Upper lobe of left lung (tissue), 6 donors: ENCODE results near the gene NEURL1. TPM values are rescaled to one million over a fixed set of nuclear protein-coding genes. Genes with fewer than 3 reads are reported as not detected.

Source experiments
- ATAC-seq, 2 donors: fragments of 200-7000 bp; cut with Tn5 transposase; one replicate each; pipeline ENCODE4 v1.9.1; 2022; ENCODE audit warnings: mild to moderate bottlenecking in 2 of 2, moderate library complexity in 2 of 2; ENCODE audit not compliant: low FRiP score in 2 of 2
- DNase-seq, 2 donors: peaks; one replicate each; pipeline ENCODE4 v3.0.0-alpha.2; 2019 to 2020
- H3K27ac ChIP-seq, 4 donors: fragments of 200-600 bp; sonication (generic); one replicate each; pipeline ENCODE4 v1.5.1; 2016 to 2019
- H3K27me3 ChIP-seq, 4 donors: fragments of 200-600 bp; sonication (generic); one replicate each; pipeline ENCODE4 v1.5.1; 2017 to 2019
- H3K36me3 ChIP-seq, 4 donors: fragments of 200-600 bp; sonication (generic); one replicate each; pipeline ENCODE4 v1.5.1; 2016 to 2019
- H3K4me1 ChIP-seq, 4 donors: fragments of 200-600 bp; sonication (generic); one replicate each; pipeline ENCODE4 v1.5.1; 2018 to 2019
- H3K4me3 ChIP-seq, 4 donors: fragments of 200-600 bp; sonication (generic); one replicate each; pipeline ENCODE4 v1.5.1; 2017 to 2019; ENCODE audit warnings: mild to moderate bottlenecking in 2 of 4, moderate library complexity in 1 of 4
- H3K9me3 ChIP-seq, 4 donors: fragments of 200-600 bp; sonication (generic); one replicate each; pipeline ENCODE4 v1.5.1; 2018 to 2019
- EP300 ChIP-seq, 4 donors: sonication (generic); formaldehyde crosslinking; IDR thresholded peaks; one replicate each; pipeline ENCODE4 v1.5.1; 2017; ENCODE audit warnings: antibody characterized with exemption in 4 of 4, control low read depth in 2 of 4
- POLR2A ChIP-seq, 4 donors: fragments of 450-650 bp; IDR thresholded peaks; one replicate each; pipeline ENCODE4 v1.5.1; 2016 to 2017; ENCODE audit warnings: antibody characterized with exemption in 4 of 4, mild to moderate bottlenecking in 2 of 4
- POLR2AphosphoS5 ChIP-seq, 2 donors: sonication (generic); formaldehyde crosslinking; IDR thresholded peaks; one replicate each; pipeline ENCODE4 v1.5.1; 2017; ENCODE audit warnings: antibody characterized with exemption in 2 of 2
- WGBS, 2 donors: methylation state at CpG; one replicate each; pipeline ENCODE4 v1.1.5; 2017 to 2018; 5-methylcytosine and 5-hydroxymethylcytosine counted together
- total RNA-seq, 6 donors: library from RNA; depleted of rRNA in 4 of 6; stranded (reverse); fragments of >200 nt in 4 of 6; gene quantifications; one replicate each; pipeline versions ENCODE4 v1.1.0 to v1.2.1, GENCODE V29; 2016 to 2021
- TF ChIP-seq, protein P1 (sequence below), 6 experiments: fragments of 450-650 bp in 4 of 6; fragments of 200-600 bp in 2 of 6; sonication (generic) in 2 of 6; IDR thresholded peaks; one replicate each; pipeline ENCODE4 v1.5.1; 2016 to 2019; ENCODE audit warnings: antibody characterized with exemption in 6 of 6
- donor health status: DM: no; HTN: no; CAD: no; lungs with moderate emphysema.
- donor health status: DM: no; HTN: yes; CAD: no; lungs with severe emphysema.

Gene NEURL1
- total RNA-seq, 6 donors from 2014 or later: 0.22 to 1.1 (median 0.80) TPM; not detected in 1

GRCh38 chr10:103574097-103575061 is 80.9 kb downstream of the NEURL1 start:
- 87 to 88% methylated on average over 16 of the region's 16 CpGs for WGBS, 2 donors
- Histone ChIP-seq H3K27ac (no peak overlapping the region), H3K36me3 (no peaks in the 10 kb centered on the region), H3K4me1 (no peaks in the 10 kb centered on the region), H3K4me3 (no peak overlapping the region), H3K27me3 (no peaks in the 10 kb centered on the region), H3K9me3 (no peaks in the 10 kb centered on the region)
- no peak for DNase-seq
- ATAC-seq: no peak
- TF ChIP-seq POLR2A (IDR thresholded peaks at IDR 0.05) (no peak), EP300 (IDR thresholded peaks at IDR 0.05) (no peak)
- TF ChIP-seq, protein P1, sequence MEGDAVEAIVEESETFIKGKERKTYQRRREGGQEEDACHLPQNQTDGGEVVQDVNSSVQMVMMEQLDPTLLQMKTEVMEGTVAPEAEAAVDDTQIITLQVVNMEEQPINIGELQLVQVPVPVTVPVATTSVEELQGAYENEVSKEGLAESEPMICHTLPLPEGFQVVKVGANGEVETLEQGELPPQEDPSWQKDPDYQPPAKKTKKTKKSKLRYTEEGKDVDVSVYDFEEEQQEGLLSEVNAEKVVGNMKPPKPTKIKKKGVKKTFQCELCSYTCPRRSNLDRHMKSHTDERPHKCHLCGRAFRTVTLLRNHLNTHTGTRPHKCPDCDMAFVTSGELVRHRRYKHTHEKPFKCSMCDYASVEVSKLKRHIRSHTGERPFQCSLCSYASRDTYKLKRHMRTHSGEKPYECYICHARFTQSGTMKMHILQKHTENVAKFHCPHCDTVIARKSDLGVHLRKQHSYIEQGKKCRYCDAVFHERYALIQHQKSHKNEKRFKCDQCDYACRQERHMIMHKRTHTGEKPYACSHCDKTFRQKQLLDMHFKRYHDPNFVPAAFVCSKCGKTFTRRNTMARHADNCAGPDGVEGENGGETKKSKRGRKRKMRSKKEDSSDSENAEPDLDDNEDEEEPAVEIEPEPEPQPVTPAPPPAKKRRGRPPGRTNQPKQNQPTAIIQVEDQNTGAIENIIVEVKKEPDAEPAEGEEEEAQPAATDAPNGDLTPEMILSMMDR (IDR thresholded peaks at IDR 0.05): no peak

- TF ChIP-seq EP300 (IDR thresholded peaks at IDR 0.05): no peak
- H3K9me3 ChIP-seq: no peaks in the 10 kb centered on the region
- H3K27ac ChIP-seq: no peak overlapping the region
- no peaks in the 10 kb centered on the region for H3K4me1 ChIP-seq
- H3K27me3 ChIP-seq: no peaks in the 10 kb centered on the region
- H3K36me3 ChIP-seq: no peaks in the 10 kb centered on the region
- 63 to 74% methylated on average over 5 to 6 of the region's 6 CpGs for WGBS, 2 donors
- ATAC-seq (no peak), DNase-seq (no peak)
- H3K4me3 ChIP-seq: no peak overlapping the region
Measured at GRCh38 chr10:103575416-103576075, 82.0 kb downstream of the NEURL1 start.

- no peak for ATAC-seq
- no peak for DNase-seq
- Histone ChIP-seq H3K4me1 (no peaks in the 10 kb centered on the region), H3K9me3 (no peaks in the 10 kb centered on the region), H3K27me3 (no peaks in the 10 kb centered on the region), H3K4me3 (no peak overlapping the region), H3K36me3 (no peaks in the 10 kb centered on the region), H3K27ac (no peak overlapping the region)
- 95 to 100% methylated on average over 1 of the region's 1 CpG for WGBS, 2 donors
- TF ChIP-seq EP300 (IDR thresholded peaks at IDR 0.05) (no peak), POLR2AphosphoS5 (IDR thresholded peaks at IDR 0.05) (no peak), POLR2A (IDR thresholded peaks at IDR 0.05) (no peak)
- TF ChIP-seq, protein P1 (IDR thresholded peaks at IDR 0.05): no peak
Measured at GRCh38 chr10:103576076-103576471, 82.6 kb downstream of the NEURL1 start.

DNA sequence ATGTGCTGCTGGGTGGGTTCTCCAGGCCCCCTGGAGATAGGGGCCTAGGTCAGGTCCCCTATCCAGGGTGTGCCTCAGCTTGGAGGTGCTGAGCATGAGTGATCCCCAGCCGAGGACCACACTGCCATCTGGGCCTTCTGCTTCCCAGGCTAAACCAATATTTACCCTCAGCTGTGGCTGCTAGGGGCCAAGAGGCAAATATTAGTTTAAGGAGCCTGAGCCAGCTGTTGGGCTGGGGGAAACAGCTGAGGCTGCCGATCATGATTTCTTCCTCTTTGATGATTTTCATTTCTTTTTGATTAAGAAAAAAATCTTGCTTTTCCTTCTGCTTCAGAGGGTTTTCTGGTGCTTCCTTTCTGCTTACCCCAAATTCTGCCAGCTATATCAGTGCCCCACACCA is 83.4 kb downstream of the NEURL1 start:
- 21 to 23% methylated on average over 1 to 2 of the region's 2 CpGs for WGBS, 2 donors
- DNase-seq: no peak
- TF ChIP-seq POLR2A (IDR thresholded peaks at IDR 0.05): no peak
- TF ChIP-seq, protein P1 (IDR thresholded peaks at IDR 0.05): no peak
- TF ChIP-seq EP300 (IDR thresholded peaks at IDR 0.05): no peak
- no peak for TF ChIP-seq POLR2AphosphoS5 (IDR thresholded peaks at IDR 0.05)

DNA sequence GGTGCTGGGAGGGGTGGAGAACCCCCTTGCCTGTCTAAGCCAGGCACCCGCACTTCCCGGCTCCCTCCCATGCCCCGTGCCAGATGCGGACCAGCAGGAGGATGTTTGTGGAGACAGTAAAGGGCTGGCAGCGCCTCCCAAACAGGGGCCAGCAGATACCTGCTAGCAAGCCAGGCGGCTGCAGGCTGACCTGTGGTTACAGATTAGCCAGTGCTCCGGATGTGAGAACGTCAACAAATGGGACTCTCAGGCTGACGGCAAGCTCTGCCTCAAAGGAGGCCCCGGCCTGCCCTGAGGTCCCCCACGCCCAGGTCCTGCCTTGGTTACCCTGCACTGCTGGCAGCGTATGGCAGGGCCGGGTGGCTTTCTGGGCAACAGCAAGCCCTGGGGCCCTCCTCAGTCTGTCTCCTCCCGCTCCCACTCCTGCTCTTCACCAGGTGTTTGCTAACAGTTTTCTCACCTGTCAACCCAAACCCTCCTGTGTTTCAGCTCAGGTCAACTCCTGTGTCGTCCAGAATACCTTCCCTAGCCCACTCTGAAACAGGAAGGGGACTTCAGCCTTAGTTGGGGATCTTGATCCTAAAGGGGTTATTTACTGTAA is 85.4 kb downstream of the NEURL1 start:
- no peak overlapping the region for H3K4me3 ChIP-seq
- H3K36me3 ChIP-seq: no peaks in the 10 kb centered on the region
- no peak overlapping the region for H3K27ac ChIP-seq
- peaks cover 0 to under 1% (median 0%) of the 10 kb centered on the region in 4 donors for H3K4me1 ChIP-seq
- no peaks in the 10 kb centered on the region for H3K9me3 ChIP-seq
- WGBS, 2 donors: 49 to 82% methylated on average over 10 to 15 of the region's 15 CpGs
- TF ChIP-seq POLR2AphosphoS5 (IDR thresholded peaks at IDR 0.05) (no peak), POLR2A (IDR thresholded peaks at IDR 0.05) (no peak), EP300 (IDR thresholded peaks at IDR 0.05) (no peak)
- TF ChIP-seq, protein P1 (IDR thresholded peaks at IDR 0.05): no peak
- no peaks in the 10 kb centered on the region for H3K27me3 ChIP-seq
- DNase-seq: no peak
- ATAC-seq: no peak

More for the DNA sequence above, 83.4 kb downstream of the NEURL1 start:
- Histone ChIP-seq H3K27ac (no peak overlapping the region), H3K4me3 (no peak overlapping the region), H3K27me3 (no peaks in the 10 kb centered on the region), H3K4me1 (no peaks in the 10 kb centered on the region), H3K9me3 (no peaks in the 10 kb centered on the region), H3K36me3 (no peaks in the 10 kb centered on the region)
- ATAC-seq: no peak
